Measurements from ENCODE around the gene ZNF792. TPM values are rescaled to one million over a fixed set of nuclear protein-coding genes. Genes with fewer than 3 reads are reported as not detected.
"Not testable (repeated sequence)": the region's sequence is repeated elsewhere in the genome, so short reads cannot be mapped to it uniquely, and the experiment has no call there.

The ZNF792 gene
- total and polyA plus RNA-seq, 4 experiments from 2014 or later = 10.1 to 34.7 (median 28.9) TPM

GRCh38 chr19:34917144-34917543 is 46.9 kb downstream of the ZNF792 start:
- H3K36me3 Mint-ChIP-seq; H3K4me1 Mint-ChIP-seq; POLR2A ChIA-PET (ENCODE audit: partially characterized antibody): not testable (repeated sequence)

GRCh38 chr19:34910770-34911169 is 53.3 kb downstream of the ZNF792 start:
- Mint-ChIP-seq H3K4me1 (peaks cover under 1 to 7% (median 3%) of the 10 kb centered on the region in 4 donors), H3K27me3 (peaks cover 22 to 27% of the 10 kb centered on the region in 2 donors), H3K36me3 (peaks cover 2 to 4% of the 10 kb centered on the region in 2 donors), H3K4me3 (no peak overlapping the region), H3K9me3 (peaks cover 0 to 14% (median 9%) of the 10 kb centered on the region in 8 donors), H3K27ac (no peak overlapping the region)
- no peak overlapping the region for H3K4me3 ChIP-seq (ENCODE audit: low read length in 2 of 2)
- DNase-seq = no peak
- no peaks in the 10 kb centered on the region for H3K4me1 ChIP-seq (ENCODE audit: insufficient read depth, low read length)
- intact Hi-C loops (cut with micrococcal nuclease) = no loop called here
- peaks cover under 1% of the 10 kb centered on the region for H3K27me3 ChIP-seq (ENCODE audit: insufficient read depth, low read length)
- ChIA-PET POLR2A (ENCODE audit: partially characterized antibody) (no interaction called here), CTCF (ENCODE audit: partially characterized antibody) (no interaction called here)
- H3K27ac ChIP-seq (ENCODE audit: low read depth, low read length) = no peak overlapping the region
- H3K36me3 ChIP-seq (ENCODE audit: insufficient read depth, low read length) = no peaks in the 10 kb centered on the region
- H3K9me3 ChIP-seq (ENCODE audit: control insufficient read depth in 1 of 2, low read length in 2 of 2) = peaks cover 0 to under 1% of the 10 kb centered on the region in 2 donors

More at GRCh38 chr19:34917144-34917543, 46.9 kb downstream of the ZNF792 start:
- intact Hi-C loops (cut with micrococcal nuclease); CTCF ChIA-PET (ENCODE audit: partially characterized antibody); DNase-seq; H3K36me3 ChIP-seq (ENCODE audit: insufficient read depth, low read length); H3K27me3 ChIP-seq (ENCODE audit: insufficient read depth, low read length); H3K27ac ChIP-seq (ENCODE audit: low read depth, low read length); H3K4me1 ChIP-seq (ENCODE audit: insufficient read depth, low read length); H3K4me3 ChIP-seq (ENCODE audit: low read length in 2 of 2); H3K27me3 Mint-ChIP-seq; H3K4me3 Mint-ChIP-seq; H3K27ac Mint-ChIP-seq: not testable (repeated sequence)
- H3K9me3 ChIP-seq (ENCODE audit: control insufficient read depth in 1 of 2, low read length in 2 of 2) = peaks cover 0 to 15% of the 10 kb centered on the region in 2 donors
- H3K9me3 Mint-ChIP-seq = peaks cover 2 to 42% (median 32%) of the 10 kb centered on the region in 8 donors

Other genes starting within 250 kb of the ZNF792 start
- gene ZNF181, start 230.0 kb downstream of the ZNF792 start, total RNA-seq = 10 to 100 TPM; 23.6 to 24.0 TPM
- gene ZNF181, start 230.0 kb downstream of the ZNF792 start, polyA plus RNA-seq = 10 to 100 TPM; 14.2 to 37.0 TPM
- 10 to 100 TPM; 10.6 to 10.7 TPM for gene ZNF599, start 191.0 kb downstream of the ZNF792 start, total RNA-seq
- 1 to 10 TPM; 8.0 to 9.3 TPM for gene ZNF599, start 191.0 kb downstream of the ZNF792 start, polyA plus RNA-seq
- 1 to 10 TPM; 9.2 to 9.7 TPM for gene ZNF30, start 37.3 kb downstream of the ZNF792 start, total RNA-seq
- gene ZNF30, start 37.3 kb downstream of the ZNF792 start, polyA plus RNA-seq = 1 to 10 TPM; 5.4 to 5.7 TPM
- 100 to 1,000 TPM; 205 to 221 TPM for gene GRAMD1A, start 36.1 kb upstream of the ZNF792 start, total RNA-seq
- 10 to 100 TPM; 16.3 to 55.4 TPM for gene GRAMD1A, start 36.1 kb upstream of the ZNF792 start, polyA plus RNA-seq
- gene SCN1B, start 66.2 kb upstream of the ZNF792 start, total RNA-seq = 1 to 10 TPM; 1.4 to 1.5 TPM
- under 1 TPM in 1 of 2 donors, not detected in 1; 0.64 TPM for gene SCN1B, start 66.2 kb upstream of the ZNF792 start, polyA plus RNA-seq
- under 1 TPM in 1 of 2 experiments, not detected in 1; 0.15 TPM for gene HPN, start 77.5 kb upstream of the ZNF792 start, total RNA-seq
- under 1 TPM in 1 of 2 donors, not detected in 1; 0.57 TPM for gene HPN, start 77.5 kb upstream of the ZNF792 start, polyA plus RNA-seq
- not detected for gene FXYD3, start 151.6 kb upstream of the ZNF792 start, total RNA-seq
- not detected for gene FXYD3, start 151.6 kb upstream of the ZNF792 start, polyA plus RNA-seq
- under 1 TPM; 0.72 to 0.81 TPM for gene LGI4, start 170.8 kb upstream of the ZNF792 start, total RNA-seq
- gene LGI4, start 170.8 kb upstream of the ZNF792 start, polyA plus RNA-seq = not detected
- gene FXYD1, start 174.6 kb upstream of the ZNF792 start, total RNA-seq = 1 to 10 TPM; 3.6 to 4.4 TPM
- 1 to 10 TPM in 1 of 2 donors, under 1 TPM in 1; 0.58 to 3.2 TPM for gene FXYD1, start 174.6 kb upstream of the ZNF792 start, polyA plus RNA-seq
- 10 to 100 TPM in 1 of 2 experiments, 1 to 10 TPM in 1; 9.6 to 10.1 TPM for gene FXYD7, start 179.0 kb upstream of the ZNF792 start, total RNA-seq
- 10 to 100 TPM in 1 of 2 donors, 1 to 10 TPM in 1; 5.5 to 11.1 TPM for gene FXYD7, start 179.0 kb upstream of the ZNF792 start, polyA plus RNA-seq
- gene FXYD5, start 190.5 kb upstream of the ZNF792 start, total RNA-seq = 100 to 1,000 TPM; 473 to 484 TPM
- 100 to 1,000 TPM; 452 to 833 TPM for gene FXYD5, start 190.5 kb upstream of the ZNF792 start, polyA plus RNA-seq

Measured in CD4-positive, alpha-beta memory T cell (primary cell).